Transverse colon (tissue), 4 donors: ENCODE results near the gene QRICH1. TPM values are rescaled to one million over a fixed set of nuclear protein-coding genes. Genes with fewer than 3 reads are reported as not detected.
A peak's percentile ranks its signal among the peaks of the same experiment; 100 is the strongest.
"Not testable (repeated sequence)": the region's sequence is repeated elsewhere in the genome, so short reads cannot be mapped to it uniquely, and the experiment has no call there.

Experiments
- DNase-seq: peaks from one replicate; pipeline ENCODE4 v3.0.0-alpha.2; 2019
- H3K27ac ChIP-seq, 4 donors: fragments of 200-600 bp; sonication (generic); 2 replicates each; pipeline ENCODE4 v1.5.1; 2016 to 2018; ENCODE audit warnings: inconsistent platforms in 4 of 4
- H3K27me3 ChIP-seq: fragments of 200-600 bp; sonication (generic); 2 replicates; pipeline ENCODE4 v1.5.1; 2017; ENCODE audit warnings: inconsistent platforms
- H3K36me3 ChIP-seq, 4 donors: fragments of 200-600 bp; sonication (generic); 2 replicates each; pipeline ENCODE4 v1.5.1; 2017 to 2019; ENCODE audit warnings: inconsistent platforms in 4 of 4
- H3K4me1 ChIP-seq, 4 donors: fragments of 200-600 bp; sonication (generic); 2 replicates each; pipeline ENCODE4 v1.5.1; 2017 to 2020; ENCODE audit warnings: inconsistent platforms in 4 of 4
- H3K4me3 ChIP-seq, 4 donors: fragments of 200-600 bp; sonication (generic); 1 replicate in 1 of 4; 2 replicates in 3 of 4; pipeline versions ENCODE4 v1.5.1 to v1.6.1; 2017 to 2019; ENCODE audit warnings: inconsistent platforms in 4 of 4
- H3K9me3 ChIP-seq, 2 donors: fragments of 200-600 bp; sonication (generic); 2 replicates each; pipeline ENCODE4 v1.5.1; 2017 to 2019; ENCODE audit warnings: inconsistent platforms in 2 of 2
- EP300 ChIP-seq: sonication (generic); formaldehyde crosslinking; IDR thresholded peaks from one replicate; pipeline ENCODE4 v1.6.1; 2017; ENCODE audit warnings: antibody characterized with exemption, low read depth
- POLR2A ChIP-seq: fragments of 450-650 bp; IDR thresholded peaks from one replicate; pipeline ENCODE4 v1.6.1; 2016; ENCODE audit warnings: antibody characterized with exemption, mild to moderate bottlenecking, moderate library complexity
- POLR2AphosphoS5 ChIP-seq, 3 donors: sonication (generic); formaldehyde crosslinking; IDR thresholded peaks; one replicate each; pipeline ENCODE4 v1.6.1; 2016; ENCODE audit warnings: antibody characterized with exemption in 3 of 3
- WGBS, 2 donors: methylation state at CpG; one replicate each; pipeline ENCODE4 v1.1.5; 2018; ENCODE audit warnings: low coverage in 1 of 2; 5-methylcytosine and 5-hydroxymethylcytosine counted together
- in situ Hi-C, 4 donors: fragments of 200-750 bp; cut with MboI; loops; one replicate each; pipeline versions ENCODE4 v1.15.0 to v1.15.1; 2017; ENCODE audit warnings: low sequenced_read_pairs in 3 of 4, low pct_ligation_motif_present in 1 of 4, low pct_unique_long_range_greater_than_20kb in 1 of 4
- intact Hi-C: fragments of 100-400 bp; cut with DNase I; formaldehyde crosslinking; loops from one replicate; pipeline ENCODE4 v1.15.1; 2023; ENCODE audit warnings: low total_unique reads
- total RNA-seq, 4 donors: library from RNA; depleted of rRNA; stranded (reverse); fragments of >200 nt; gene quantifications; one replicate each; pipeline ENCODE4 v1.1.0, GENCODE V29; 2016
- TF ChIP-seq, protein P1 (sequence below), 5 experiments: fragments of 200-600 bp in 3 of 5; fragments of 450-650 bp in 2 of 5; sonication (generic) in 3 of 5; IDR thresholded peaks; 1 replicate in 2 of 5; 2 replicates in 3 of 5; pipeline ENCODE4 v1.5.1; 2016 to 2017; ENCODE audit warnings: antibody characterized with exemption in 5 of 5, inconsistent platforms in 3 of 5, mild to moderate bottlenecking in 2 of 5, moderate library complexity in 1 of 5

Gene QRICH1
- total RNA-seq, 4 donors from 2014 or later = 76.4 to 122 (median 84.7) TPM

DNA sequence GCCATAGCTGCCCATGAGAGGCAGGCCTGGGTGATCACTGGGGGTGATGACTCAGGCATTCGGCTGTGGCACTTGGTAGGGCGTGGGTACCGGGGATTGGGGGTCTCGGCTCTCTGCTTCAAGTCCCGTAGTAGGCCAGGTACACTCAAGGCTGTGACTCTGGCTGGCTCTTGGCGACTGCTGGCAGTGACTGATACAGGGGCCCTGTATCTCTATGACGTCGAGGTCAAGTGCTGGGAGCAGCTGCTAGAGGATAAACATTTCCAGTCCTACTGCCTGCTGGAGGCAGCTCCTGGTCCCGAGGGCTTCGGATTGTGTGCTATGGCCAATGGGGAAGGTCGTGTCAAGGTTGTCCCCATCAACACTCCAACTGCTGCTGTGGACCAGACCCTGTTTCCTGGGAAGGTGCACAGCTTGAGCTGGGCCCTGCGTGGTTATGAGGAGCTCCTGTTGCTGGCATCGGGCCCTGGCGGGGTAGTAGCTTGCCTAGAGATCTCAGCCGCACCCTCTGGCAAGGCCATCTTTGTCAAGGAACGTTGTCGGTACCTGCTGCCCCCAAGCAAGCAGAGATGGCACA is 81.3 kb downstream of the QRICH1 start:
- no peak for DNase-seq
- intact Hi-C loops (no loop called here), in situ Hi-C loops (no loop called here)
- H3K27me3 ChIP-seq = no peaks in the 10 kb centered on the region
- peaks cover 0 to 12% (median 5%) of the 10 kb centered on the region in 4 donors for H3K36me3 ChIP-seq
- no peak overlapping the region for H3K4me3 ChIP-seq
- WGBS, 2 donors = 73% methylated on average over 17 of the region's 17 CpGs; no CpG with 5 or more reads in 1 of the 2 donors
- TF ChIP-seq, protein P1, sequence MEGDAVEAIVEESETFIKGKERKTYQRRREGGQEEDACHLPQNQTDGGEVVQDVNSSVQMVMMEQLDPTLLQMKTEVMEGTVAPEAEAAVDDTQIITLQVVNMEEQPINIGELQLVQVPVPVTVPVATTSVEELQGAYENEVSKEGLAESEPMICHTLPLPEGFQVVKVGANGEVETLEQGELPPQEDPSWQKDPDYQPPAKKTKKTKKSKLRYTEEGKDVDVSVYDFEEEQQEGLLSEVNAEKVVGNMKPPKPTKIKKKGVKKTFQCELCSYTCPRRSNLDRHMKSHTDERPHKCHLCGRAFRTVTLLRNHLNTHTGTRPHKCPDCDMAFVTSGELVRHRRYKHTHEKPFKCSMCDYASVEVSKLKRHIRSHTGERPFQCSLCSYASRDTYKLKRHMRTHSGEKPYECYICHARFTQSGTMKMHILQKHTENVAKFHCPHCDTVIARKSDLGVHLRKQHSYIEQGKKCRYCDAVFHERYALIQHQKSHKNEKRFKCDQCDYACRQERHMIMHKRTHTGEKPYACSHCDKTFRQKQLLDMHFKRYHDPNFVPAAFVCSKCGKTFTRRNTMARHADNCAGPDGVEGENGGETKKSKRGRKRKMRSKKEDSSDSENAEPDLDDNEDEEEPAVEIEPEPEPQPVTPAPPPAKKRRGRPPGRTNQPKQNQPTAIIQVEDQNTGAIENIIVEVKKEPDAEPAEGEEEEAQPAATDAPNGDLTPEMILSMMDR (IDR thresholded peaks at IDR 0.05) = no peak
- TF ChIP-seq POLR2A = no peak
- TF ChIP-seq EP300 = no peak
- no peak for TF ChIP-seq POLR2AphosphoS5 (IDR thresholded peaks at IDR 0.05)
- H3K27ac ChIP-seq = no peak overlapping the region
- peaks cover 10 to 31% (median 15%) of the 10 kb centered on the region in 4 donors for H3K4me1 ChIP-seq
- H3K9me3 ChIP-seq = no peaks in the 10 kb centered on the region

DNA sequence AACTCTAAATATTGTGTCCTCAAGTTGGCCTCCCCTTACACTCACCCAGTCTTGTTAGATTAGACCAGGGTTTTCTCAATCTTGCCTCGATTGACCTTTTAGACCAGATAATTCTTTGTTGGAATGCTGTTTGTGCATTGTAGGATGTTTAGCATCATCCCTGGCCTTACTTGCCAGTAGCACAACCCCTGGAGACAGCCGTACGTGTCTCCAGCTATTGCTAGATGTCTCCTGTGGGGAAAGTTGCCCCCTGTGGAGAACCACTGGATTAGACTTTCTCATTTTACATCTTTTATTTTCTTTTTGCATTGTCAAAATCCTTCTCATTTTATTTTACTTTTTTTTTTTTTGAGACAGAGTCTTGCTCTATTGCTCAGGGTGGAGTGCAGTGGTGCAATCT is 84.5 kb downstream of the QRICH1 start:
- Histone ChIP-seq H3K9me3 (no peaks in the 10 kb centered on the region), H3K4me1 (peaks cover 12 to 32% (median 19%) of the 10 kb centered on the region in 4 donors), H3K27me3 (no peaks in the 10 kb centered on the region), H3K36me3 (peaks cover 0 to 2% (median 0%) of the 10 kb centered on the region in 4 donors), H3K4me3 (no peak overlapping the region), H3K27ac (no peak overlapping the region)
- in situ Hi-C loops (no loop called here), intact Hi-C loops (no loop called here)
- TF ChIP-seq, protein P1 (IDR thresholded peaks at IDR 0.05) = no peak
- TF ChIP-seq EP300 = no peak
- TF ChIP-seq POLR2AphosphoS5 (IDR thresholded peaks at IDR 0.05) = no peak
- TF ChIP-seq POLR2A = no peak
- no peak for DNase-seq
- 79 to 81% methylated on average over 3 of the region's 3 CpGs for WGBS, 2 donors

DNA sequence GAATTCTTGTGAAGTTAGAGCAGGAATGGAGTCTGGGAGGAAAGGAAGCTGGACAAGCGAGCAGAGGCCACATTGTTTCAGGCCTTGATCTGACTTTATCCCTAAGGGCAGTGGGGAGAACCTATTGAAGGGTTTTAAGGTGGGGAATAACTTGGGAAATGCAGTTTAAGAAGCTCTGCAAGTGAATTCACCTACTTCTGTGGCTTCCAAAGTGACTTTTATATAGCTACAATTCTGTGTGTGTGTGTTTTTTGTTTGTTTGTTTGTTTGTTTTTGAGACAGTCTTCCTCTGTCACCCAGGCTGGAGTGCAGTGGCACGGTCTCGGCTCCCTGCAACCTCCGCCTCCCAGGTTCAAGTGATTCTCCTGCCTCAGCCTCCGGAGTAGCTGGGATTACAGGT is 85.2 kb downstream of the QRICH1 start:
- Histone ChIP-seq H3K4me3 (peak overlapping the region in 1 of 4 donors; percentile 92), H3K4me1 (peaks cover 12 to 32% (median 19%) of the 10 kb centered on the region in 4 donors), H3K27ac (peak overlapping the region; percentile 95 to 99 (median 96))
- 84 to 91% methylated on average over 5 of the region's 5 CpGs for WGBS, 2 donors
- intact Hi-C loops, H3K36me3 ChIP-seq, H3K27me3 ChIP-seq, H3K9me3 ChIP-seq, in situ Hi-C loops, DNase-seq: not testable (repeated sequence)

DNA sequence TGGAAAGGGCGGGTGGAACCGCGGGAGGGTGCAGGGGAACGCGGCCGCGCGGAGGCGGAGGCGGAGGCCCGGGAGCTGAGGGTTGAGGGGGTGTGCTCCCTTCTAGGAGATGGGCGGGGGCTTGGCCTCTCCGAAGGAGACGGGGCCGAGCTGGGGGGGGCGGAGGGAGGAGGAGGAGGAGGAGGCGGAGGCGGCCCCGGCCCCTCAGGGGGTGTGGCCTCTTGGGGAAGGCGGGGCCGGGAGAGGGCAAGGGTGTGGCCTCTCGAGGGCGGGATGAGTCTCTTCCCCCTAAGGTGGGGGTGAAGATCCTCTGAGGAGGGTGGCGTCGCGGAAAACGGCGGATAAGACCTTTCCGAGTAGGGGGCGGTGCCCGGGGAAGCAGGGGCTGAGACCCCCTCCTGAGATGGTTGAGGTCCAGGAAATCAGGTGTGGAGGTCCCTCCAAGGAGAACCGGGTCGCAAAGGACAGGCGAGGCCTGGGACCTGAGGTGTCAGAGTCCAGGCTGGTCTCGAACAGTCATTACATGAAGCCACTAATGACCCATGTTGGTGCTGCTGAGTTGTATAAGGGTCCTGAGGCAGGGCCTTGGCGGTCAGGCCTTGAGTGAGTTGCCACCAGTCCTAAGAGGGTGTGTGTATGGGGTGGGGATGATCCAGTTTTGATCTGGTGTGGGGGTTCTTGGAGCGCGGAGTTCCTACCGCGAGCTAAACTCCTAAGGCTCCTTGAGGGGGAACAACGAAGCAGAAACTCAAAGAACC is 85.9 kb downstream of the QRICH1 start:
- intact Hi-C loops (loop anchor here (1.0 kb wide), 1 partner anchor 12 kb away; no protein-coding TSS in a partner anchor), in situ Hi-C loops (no loop called here)
- H3K36me3 ChIP-seq = no peaks in the 10 kb centered on the region
- DNase-seq = peak; percentile 95
- WGBS, 2 donors = 13 to 53% methylated on average over 4 to 41 of the region's 41 CpGs
- H3K27ac ChIP-seq = peak overlapping the region; percentile 95 to 99 (median 96)
- peaks cover 12 to 32% (median 19%) of the 10 kb centered on the region in 4 donors for H3K4me1 ChIP-seq
- no peak for TF ChIP-seq EP300
- TF ChIP-seq, protein P1 (IDR thresholded peaks at IDR 0.05) = no peak
- H3K27me3 ChIP-seq = no peaks in the 10 kb centered on the region
- H3K4me3 ChIP-seq = peak overlapping the region; percentile 62 to 97 (median 78)
- no peaks in the 10 kb centered on the region for H3K9me3 ChIP-seq
